KBM-7 (cell line): ENCODE results near the gene FGGY.
"Not testable (repeated sequence)": the region's sequence is repeated elsewhere in the genome, so short reads cannot be mapped to it uniquely, and the experiment has no call there.

Experiments
- DNase-seq: peaks from one replicate; pipeline ENCODE4 v3.0.0-alpha.2; 2015
- in situ Hi-C: fragments of 300-500 bp; cut with MboI; formaldehyde crosslinking; loops from 2 replicates; pipeline ENCODE4 v1.14.3; 2020; ENCODE audit warnings: low sequenced_read_pairs, low pct_unique_long_range_greater_than_20kb, mixed read lengths

Gene FGGY

DNA sequence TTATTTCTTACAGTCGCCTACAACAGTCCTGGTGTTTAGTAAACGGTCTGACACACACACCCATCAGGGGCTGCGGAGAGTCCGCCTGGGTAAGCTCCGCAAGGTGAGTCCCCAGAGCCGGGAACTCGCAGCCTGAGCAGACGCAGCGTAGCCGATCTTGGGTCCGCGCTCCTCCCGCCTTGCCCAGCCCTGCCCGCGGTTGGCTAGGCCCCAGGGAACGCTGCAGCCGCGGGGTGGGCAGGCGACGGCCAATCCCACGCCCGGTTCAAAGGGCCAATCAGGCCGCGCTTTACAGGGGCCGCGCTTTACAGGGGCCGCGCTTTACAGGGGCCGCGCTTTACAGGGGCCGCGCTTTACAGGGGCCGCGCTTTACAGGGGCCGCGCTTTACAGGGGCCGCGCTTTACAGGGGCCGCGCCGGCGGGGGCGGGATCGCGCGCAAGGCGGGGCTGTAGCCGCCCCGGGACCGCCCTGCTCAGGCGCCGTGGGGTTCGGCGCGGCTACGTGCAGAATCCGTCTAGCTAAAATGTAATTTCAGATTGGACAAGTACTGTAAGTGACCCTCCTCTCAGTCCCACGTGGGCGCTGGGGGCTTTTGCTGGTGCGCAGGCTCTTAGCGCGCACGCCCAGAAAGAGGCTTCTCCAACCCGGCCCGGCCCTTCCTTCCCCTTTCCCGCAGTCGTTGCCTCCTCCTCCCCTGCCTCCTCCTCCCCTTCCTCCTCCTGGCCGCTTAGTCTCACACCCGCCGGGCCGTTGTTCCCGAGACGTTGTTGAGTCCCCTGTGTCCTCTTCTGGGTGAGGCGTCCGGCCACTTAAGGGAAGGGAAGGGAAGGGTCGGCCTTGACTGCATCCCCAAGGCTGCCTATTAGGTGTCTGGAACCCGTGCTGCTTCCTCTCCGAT, at the start of gene FGGY:
TSS of gene FGGY (plus strand) at position 737 of the 899 bp plus-strand sequence. CDS start 24,456 bp downstream, outside the sequence.
- in situ Hi-C loops: no loop called here
- DNase-seq: peak; percentile 98

DNA sequence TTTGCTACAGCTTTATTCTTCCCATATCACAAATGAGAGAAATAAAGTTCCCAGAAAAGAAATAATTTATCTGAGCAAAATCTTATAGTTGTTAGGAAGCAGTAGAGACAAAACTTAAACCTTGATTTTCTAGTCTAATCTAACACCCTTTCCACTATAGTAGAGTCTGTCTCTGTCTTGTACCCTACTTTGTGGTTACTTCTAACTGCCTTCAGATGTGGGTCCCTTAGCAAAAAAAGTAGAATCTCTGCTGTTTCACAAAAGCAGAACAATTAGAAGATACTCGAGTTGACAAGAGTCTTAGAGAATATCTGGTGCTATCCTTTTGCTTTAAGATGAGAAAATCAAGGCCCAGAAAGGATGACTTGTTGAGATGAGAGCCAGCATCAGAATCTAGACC, 48.1 kb upstream of the FGGY start:
- no peak for DNase-seq
- in situ Hi-C loops: no loop called here

DNA sequence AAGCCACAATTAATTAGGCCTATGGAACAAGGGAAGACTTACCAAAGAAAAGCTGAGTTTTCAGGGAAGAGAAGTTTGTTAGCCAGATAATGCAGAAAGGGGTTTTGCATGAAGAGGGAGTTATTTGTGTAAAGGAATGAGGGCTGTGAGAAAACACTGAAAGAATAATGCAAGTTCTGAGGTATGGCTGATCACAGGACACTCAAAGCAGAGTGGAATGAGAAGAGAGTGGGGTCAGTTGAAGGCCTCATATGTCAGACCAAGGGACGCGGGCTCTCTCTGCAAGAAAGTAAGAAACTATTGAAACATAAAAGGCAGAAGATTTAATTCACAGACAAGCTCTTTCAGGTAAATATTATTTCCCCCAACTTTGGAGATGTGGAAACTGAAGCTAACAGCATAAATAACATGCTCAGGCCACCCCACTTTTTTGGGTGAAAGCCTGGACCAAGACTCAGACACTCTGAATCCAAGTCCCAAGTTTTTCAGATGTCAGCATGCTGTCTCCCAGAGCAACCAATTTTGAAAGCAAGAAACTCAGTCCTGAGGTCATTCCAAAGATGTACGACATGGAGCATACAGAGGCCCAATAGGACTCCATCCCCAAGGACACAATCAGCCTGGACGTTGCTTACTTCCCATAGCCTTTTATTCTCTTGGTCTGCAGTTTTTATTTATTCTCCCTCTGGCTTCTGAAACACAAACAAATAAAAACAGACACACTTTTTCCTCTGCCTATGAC, 47.3 kb upstream of the FGGY start:
- DNase-seq: no peak
- in situ Hi-C loops: no loop called here

- in situ Hi-C loops, DNase-seq: not testable (repeated sequence)
Observed at GRCh38 chr1:59251061-59251460, 45.8 kb upstream of the FGGY start.

- DNase-seq, in situ Hi-C loops: not testable (repeated sequence)
Observed at GRCh38 chr1:59256429-59256828, 40.5 kb upstream of the FGGY start.

- no peak for DNase-seq
- in situ Hi-C loops: no loop called here
Observed at GRCh38 chr1:59258412-59259032, 38.4 kb upstream of the FGGY start.

DNA sequence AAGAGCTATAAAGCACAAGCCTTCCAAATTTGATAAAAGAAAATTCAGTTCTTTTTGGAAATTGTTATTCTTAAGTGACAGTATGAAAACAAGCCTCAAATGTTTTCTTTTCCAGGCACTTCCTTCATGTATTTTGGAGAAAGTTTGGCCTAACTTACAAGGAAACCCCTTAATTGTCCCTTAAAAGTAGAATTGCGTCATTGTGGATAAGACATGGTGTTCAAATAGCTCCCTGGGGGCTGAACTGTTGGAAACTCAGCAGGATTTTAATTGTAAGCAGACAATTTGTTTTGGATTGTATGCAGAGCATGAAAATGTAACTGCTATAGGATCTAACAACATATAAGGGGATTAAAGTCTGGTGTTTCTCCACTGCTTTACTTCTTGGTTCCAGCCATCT, 35.4 kb upstream of the FGGY start:
- no peak for DNase-seq
- in situ Hi-C loops: no loop called here

DNA sequence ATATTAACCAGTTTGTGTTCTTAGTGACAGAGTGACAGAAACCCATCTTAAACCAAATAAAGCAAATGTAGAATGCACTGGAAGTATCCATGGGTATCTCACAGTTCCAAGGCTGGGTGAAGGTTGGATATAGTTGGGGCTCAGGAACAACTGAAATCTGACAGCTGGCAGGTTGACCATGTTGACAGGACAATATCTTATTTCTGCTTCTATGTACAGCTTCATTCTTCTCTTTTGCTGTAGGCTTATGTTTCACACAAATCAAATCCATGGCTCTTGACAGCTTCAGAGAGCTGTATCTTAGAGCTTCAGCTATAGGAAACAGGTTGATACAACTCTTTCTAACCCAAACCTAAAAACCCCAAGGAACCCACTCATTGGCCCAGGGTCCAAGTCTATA, 34.3 kb upstream of the FGGY start:
- in situ Hi-C loops: no loop called here
- DNase-seq: no peak

- DNase-seq: no peak
- in situ Hi-C loops: no loop called here
Observed at GRCh38 chr1:59263111-59263510, 33.8 kb upstream of the FGGY start.

DNA sequence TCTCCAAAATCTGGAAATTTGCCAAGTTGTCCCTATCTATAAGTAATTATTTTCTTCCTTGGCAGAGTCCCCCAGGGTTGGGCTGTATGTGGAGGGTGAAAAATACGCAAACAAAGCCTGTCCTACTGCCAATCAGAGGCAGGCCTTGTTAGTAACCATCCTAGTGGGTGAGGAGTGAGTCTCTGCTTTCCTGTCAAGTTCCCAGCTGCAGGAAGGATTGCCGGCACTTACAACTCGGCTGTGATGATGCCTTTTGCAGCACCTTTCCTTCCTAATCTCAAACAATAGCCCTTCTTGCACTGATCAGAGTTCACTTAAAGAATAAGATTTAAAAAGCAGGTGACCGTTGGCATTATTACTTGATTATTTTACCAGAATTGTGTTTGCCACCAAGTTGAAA, 31.3 kb upstream of the FGGY start:
- in situ Hi-C loops: no loop called here
- no peak for DNase-seq

GRCh38 chr1:59266180-59266926, 30.5 kb upstream of the FGGY start:
- in situ Hi-C loops: no loop called here
- DNase-seq: peak; percentile 41

GRCh38 chr1:59266927-59267293, 30.0 kb upstream of the FGGY start:
- DNase-seq: no peak
- in situ Hi-C loops: no loop called here

DNA sequence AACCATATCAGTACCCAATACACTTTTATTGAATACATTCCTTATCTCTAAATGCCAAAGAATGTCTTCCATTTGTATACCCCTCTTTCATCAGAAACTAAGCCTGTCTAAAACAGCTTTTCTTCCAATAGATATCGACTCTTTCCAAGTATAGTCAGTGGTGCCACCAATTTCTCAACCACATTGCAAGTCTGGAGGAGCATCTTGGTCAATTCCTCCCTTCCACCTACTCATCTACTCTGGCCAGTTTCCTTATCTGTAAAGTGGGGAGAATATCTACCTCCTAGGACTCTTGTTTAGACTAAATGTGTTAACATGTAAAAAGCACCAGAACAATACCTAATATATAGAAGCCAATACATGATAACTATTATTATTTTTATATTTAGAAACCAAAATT, 28.5 kb upstream of the FGGY start:
- in situ Hi-C loops: no loop called here

GRCh38 chr1:59271561-59272260, 25.2 kb upstream of the FGGY start:
- no peak for DNase-seq
- in situ Hi-C loops: no loop called here

More for the DNA sequence above, 28.5 kb upstream of the FGGY start:
- DNase-seq: no peak

- DNase-seq: no peak
- in situ Hi-C loops: no loop called here
Observed at GRCh38 chr1:59272507-59272906, 24.4 kb upstream of the FGGY start.

DNA sequence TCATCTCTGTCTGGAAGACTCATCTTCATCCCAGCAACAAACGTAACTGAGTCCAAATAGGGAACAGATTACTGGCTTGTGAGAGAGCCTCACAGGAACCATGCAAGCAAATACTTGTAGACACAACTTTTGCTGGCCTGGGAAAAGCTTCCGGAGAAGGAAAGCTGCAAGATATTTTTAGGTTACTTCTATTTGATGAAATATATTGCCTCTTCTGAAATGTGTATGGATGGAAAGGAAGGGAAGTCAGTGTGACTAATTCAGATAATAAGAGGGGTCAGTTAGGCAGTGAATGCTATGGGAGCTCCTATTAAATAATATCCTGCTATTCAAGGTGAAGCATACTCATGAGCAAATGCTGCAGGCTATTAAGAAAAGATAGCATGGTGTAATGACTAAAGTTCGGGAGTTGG, 20.4 kb upstream of the FGGY start:
- DNase-seq: no peak
- in situ Hi-C loops: no loop called here

- DNase-seq: no peak
- in situ Hi-C loops: no loop called here
Observed at GRCh38 chr1:59278780-59279354, 18.0 kb upstream of the FGGY start.

DNA sequence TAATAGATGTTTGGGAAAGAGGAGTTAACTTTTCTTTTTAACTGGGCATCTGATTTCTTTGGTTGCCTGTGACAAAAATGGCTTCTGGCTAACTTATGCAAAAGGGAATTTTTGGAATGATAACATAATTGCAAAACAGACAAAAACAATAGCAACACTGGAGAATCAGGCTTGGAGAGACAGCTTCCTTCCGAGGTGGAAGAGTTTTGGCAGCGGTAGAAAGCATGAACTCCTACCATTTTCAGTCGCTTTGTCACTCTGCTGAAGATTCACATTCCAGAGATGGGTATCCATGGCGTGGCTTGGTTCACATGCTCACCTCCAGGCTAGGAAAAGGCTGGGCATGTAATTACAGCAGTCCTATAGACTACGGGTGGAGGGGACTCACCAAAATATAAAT, 17.2 kb upstream of the FGGY start:
- no peak for DNase-seq
- in situ Hi-C loops: no loop called here
